Measurements from ENCODE around the gene TAF11L9.
"Not testable (repeated sequence)": the region's sequence is repeated elsewhere in the genome, so short reads cannot be mapped to it uniquely, and the experiment has no call there.

Gene TAF11L9

DNA sequence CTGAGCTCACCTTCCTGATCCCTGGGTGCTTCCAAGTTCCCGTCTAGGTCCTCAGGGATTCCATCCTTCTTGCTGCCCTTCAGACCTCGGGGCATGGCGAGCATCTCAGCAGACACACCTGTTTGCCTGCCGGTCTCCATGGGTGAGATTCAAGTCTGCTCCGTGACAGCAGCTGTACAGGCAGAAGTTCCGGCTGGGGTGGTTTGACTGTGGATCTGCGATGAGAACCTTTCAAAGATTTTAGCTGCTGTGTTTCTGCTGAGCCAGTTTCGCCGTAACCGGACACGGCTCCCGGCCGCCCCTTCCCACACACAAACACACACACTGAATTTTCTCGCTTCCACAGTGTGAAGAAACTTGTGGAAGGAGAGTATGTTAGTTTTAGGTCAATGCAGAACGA lies at the start of gene TAF11L9:
TSS of gene TAF11L9 (minus strand) at position 140 of the 400 bp plus-strand sequence.
- DNase-seq (ENCODE audit: low read depth in 2 of 2) = not testable (repeated sequence)

DNA sequence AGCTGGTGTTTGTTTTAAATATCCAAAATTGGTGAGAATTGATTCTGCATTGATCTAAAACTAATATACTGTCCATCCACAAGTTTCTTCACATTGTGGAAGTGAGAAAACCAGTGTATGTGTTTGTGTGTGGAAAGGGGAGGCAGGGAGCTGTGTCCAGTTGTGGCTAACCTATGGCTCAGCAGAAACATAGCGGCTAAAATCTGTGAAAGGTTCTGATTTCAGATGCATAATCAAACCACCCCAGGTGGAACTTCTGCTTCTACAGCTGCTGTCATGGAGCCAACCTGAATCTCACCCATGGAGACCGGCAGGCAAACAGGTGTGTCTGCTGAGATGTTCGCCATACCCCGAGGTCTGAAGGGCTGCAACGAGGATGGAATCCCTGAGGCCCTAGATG lies 40.0 kb upstream of the TAF11L9 start, which contains the start of gene TAF11L14:
TSS of gene TAF11L14 (plus strand) at position 301 of the 400 bp plus-strand sequence.
- DNase-seq (ENCODE audit: low read depth in 2 of 2) = no peak

GRCh38 chr5:17631788-17632187 lies 37.6 kb upstream of the TAF11L9 start, which contains the start of gene TAF11L13:
TSS of gene TAF11L13 (plus strand) at chr5:17632088.
- not testable (repeated sequence) for DNase-seq (ENCODE audit: low read depth in 2 of 2)

- no peak for DNase-seq (ENCODE audit: low read depth in 2 of 2)
These were observed 31.5 kb upstream of the TAF11L9 start for GRCh38 chr5:17625686-17626085.

GRCh38 chr5:17620627-17621026 lies 26.4 kb upstream of the TAF11L9 start:
- DNase-seq (ENCODE audit: low read depth in 2 of 2) = no peak

DNA sequence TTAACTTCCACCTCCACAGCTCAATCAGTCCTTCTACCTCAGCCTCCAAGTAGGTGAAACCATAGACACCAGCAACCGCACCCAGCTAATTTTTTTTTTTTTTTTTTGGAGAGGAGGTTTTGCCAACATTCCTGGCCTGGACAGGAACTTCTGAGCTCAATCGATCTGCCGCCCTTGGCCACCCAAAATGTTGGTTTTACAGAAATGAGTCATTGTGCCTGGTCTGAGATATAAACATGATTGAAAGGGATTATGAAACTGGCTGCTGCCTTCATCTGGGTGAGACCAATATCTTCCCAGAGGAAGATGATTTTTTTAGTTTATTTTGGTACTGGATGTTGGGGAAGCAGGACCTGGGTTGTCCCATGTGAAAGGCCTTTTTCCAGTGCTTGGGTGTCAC lies 25.2 kb upstream of the TAF11L9 start:
- DNase-seq (ENCODE audit: low read depth in 2 of 2) = no peak

- no peak for DNase-seq (ENCODE audit: low read depth in 2 of 2)
These were observed 20.8 kb upstream of the TAF11L9 start for GRCh38 chr5:17614872-17615605.

- DNase-seq (ENCODE audit: low read depth in 2 of 2) = not testable (repeated sequence)
These were observed 15.9 kb upstream of the TAF11L9 start, which contains the start of gene TAF11L12 for GRCh38 chr5:17610092-17610491. TSS of gene TAF11L12 (plus strand) at chr5:17610392.

DNA sequence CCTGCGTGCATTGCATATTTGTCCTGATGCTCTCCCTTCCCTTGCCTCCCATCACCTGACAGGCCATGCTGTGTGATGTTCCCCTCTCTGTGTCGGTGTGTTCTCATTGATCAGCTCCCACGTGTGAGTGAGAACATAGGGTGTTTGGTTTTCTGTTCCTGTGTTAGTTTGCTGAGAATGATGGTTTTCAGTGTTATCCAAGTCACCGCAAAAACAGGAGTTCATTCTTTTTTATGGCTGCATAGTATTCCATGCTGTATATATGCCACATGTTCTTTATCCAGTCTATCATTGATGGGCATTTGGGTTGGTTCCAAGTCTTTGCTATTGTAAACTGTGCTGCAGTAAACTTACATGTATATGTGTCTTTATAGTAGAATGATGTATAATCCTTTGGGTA lies 13.3 kb upstream of the TAF11L9 start:
- DNase-seq (ENCODE audit: low read depth in 2 of 2) = not testable (repeated sequence)

DNA sequence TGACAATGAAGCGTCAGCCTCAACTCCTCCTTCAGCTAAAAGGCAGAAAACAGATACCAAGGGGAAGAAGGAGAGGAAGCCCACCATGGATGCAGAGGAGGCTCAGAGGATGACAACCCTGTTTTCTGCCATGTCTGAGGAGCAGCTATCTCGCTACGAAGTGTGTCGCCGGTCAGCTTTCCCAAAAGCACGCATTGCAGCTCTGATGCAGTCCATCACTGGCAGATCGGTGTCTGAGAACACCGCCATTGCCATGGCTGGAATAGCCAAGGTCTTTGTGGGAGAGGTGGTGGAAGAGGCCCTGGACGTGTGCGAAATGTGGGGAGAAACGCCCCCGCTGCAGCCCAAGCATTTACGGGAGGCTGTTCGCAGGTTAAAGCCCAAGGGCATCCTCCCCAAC lies 10.8 kb upstream of the TAF11L9 start:
- no peak for DNase-seq (ENCODE audit: low read depth in 2 of 2)

GRCh38 chr5:17603880-17604279 lies 9.7 kb upstream of the TAF11L9 start, which contains the start of gene TAF11L11:
TSS of gene TAF11L11 (plus strand) at chr5:17604183.
- not testable (repeated sequence) for DNase-seq (ENCODE audit: low read depth in 2 of 2)

GRCh38 chr5:17597728-17598127 lies 3.5 kb upstream of the TAF11L9 start, which contains the start of gene TAF11L10:
TSS of gene TAF11L10 (minus strand) at chr5:17597828.
- DNase-seq (ENCODE audit: low read depth in 2 of 2) = not testable (repeated sequence)

DNA sequence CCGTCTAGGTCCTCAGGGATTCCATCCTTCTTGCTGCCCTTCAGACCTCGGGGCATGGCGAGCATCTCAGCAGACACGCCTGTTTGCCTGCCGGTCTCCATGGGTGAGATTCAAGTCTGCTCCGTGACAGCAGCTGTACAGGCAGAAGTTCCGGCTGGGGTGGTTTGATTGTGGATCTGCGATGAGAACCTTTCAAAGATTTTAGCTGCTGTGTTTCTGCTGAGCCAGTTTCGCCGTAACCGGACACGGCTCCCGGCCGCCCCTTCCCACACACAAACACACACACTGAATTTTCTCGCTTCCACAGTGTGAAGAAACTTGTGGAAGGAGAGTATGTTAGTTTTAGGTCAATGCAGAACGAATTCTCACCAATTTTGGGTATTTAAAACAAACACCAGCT lies 3.3 kb downstream of the TAF11L9 start, which contains the start of gene TAF11L8:
TSS of gene TAF11L8 (minus strand) at position 101 of the 400 bp plus-strand sequence.
- DNase-seq (ENCODE audit: low read depth in 2 of 2) = not testable (repeated sequence)

- DNase-seq (ENCODE audit: low read depth in 2 of 2) = not testable (repeated sequence)
These were observed 8.5 kb downstream of the TAF11L9 start, which contains the start of gene TAF11L7 for GRCh38 chr5:17585658-17586057. TSS of gene TAF11L7 (minus strand) at chr5:17585758.

Data from stimulated activated CD4-positive, alpha-beta T cell treated with anti-CD3 and anti-CD28 coated beads, Interleukin-15, amount 100 ng/mL, for 48 hours (primary cell).